Naive thymus-derived CD8-positive, alpha-beta T cell (primary cell): Measurements from ENCODE around the gene PORCN. TPM values are rescaled to one million over a fixed set of nuclear protein-coding genes. Genes with fewer than 3 reads are reported as not detected.
"Not testable (repeated sequence)": the region's sequence is repeated elsewhere in the genome, so short reads cannot be mapped to it uniquely, and the experiment has no call there.

Experiments used
- ATAC-seq, 2 donors: fragments of 150-1000 bp; cut with Tn5 transposase in 1 of 2; sonication (Bioruptor Pico), chemical (Tn5 transposase) in 1 of 2; 1 replicate in 1 of 2; 2 replicates in 1 of 2; pipeline ENCODE4 v1.10.0; 2021; ENCODE audit warnings: mild to moderate bottlenecking in 2 of 2, moderate library complexity in 2 of 2
- POLR2A ChIA-PET: fragments of 350-600 bp; sonication (Branson Sonifier 250); formaldehyde crosslinking; loops from one replicate; lab custom pipeline; 2021; ENCODE audit warnings: antibody characterized with exemption; lab: Charles Lee
- DNase-seq, 10 donors: peaks; one replicate each; pipeline versions ENCODE4 v3.0.0 to v3.0.0-alpha.2; 2020 to 2022
- H3K27ac Mint-ChIP-seq, 10 donors: one replicate each; pipeline ENCODE4 v1.8.0; 2020 to 2022; ENCODE audit warnings: mild to moderate bottlenecking in 10 of 10, mixed read lengths in 10 of 10, moderate library complexity in 4 of 10, inconsistent platforms in 1 of 10
- H3K27me3 Mint-ChIP-seq, 5 donors: one replicate each; pipeline ENCODE4 v1.8.0; 2021 to 2022; ENCODE audit warnings: mixed read lengths in 5 of 5
- H3K36me3 Mint-ChIP-seq, 3 donors: one replicate each; pipeline ENCODE4 v1.8.0; 2020 to 2022; ENCODE audit warnings: mixed read lengths in 3 of 3, mild to moderate bottlenecking in 2 of 3, inconsistent platforms in 1 of 3
- H3K4me1 Mint-ChIP-seq, 4 donors: one replicate each; pipeline ENCODE4 v1.8.0; 2021 to 2022; ENCODE audit warnings: mixed read lengths in 4 of 4
- H3K4me3 Mint-ChIP-seq, 10 donors: one replicate each; pipeline ENCODE4 v1.8.0; 2020 to 2022; ENCODE audit warnings: mild to moderate bottlenecking in 10 of 10, mixed read lengths in 10 of 10, moderate library complexity in 6 of 10, inconsistent platforms in 1 of 10
- H3K9me3 Mint-ChIP-seq, 9 donors: one replicate each; pipeline ENCODE4 v1.8.0; 2020 to 2022; ENCODE audit warnings: mixed read lengths in 9 of 9, mild to moderate bottlenecking in 3 of 9, inconsistent platforms in 1 of 9, moderate library complexity in 1 of 9
- polyA plus RNA-seq, 3 donors: library from polyadenylated mRNA; unstranded; fragments of 300-500 nt; fragmentation: Illumina TruSeq; gene quantifications; one replicate each; pipeline ENCODE4 v1.2.3, GENCODE V29; 2021
- total RNA-seq, 8 experiments: library from RNA in 2 of 8; stranded (reverse) in 2 of 8; gene quantifications; one replicate each; pipeline ENCODE4 v1.2.3 and lab custom pipeline; 2021 to 2026

Gene PORCN
- total and polyA plus RNA-seq, 5 experiments from 2014 or later: 10.4 to 18.2 (median 14.9) TPM

GRCh38 chrX:48514868-48515460 is 6.2 kb downstream of the PORCN start:
- ATAC-seq: no peak
- Mint-ChIP-seq H3K27ac (peak overlapping the region in 3 of 10 donors; percentile 14 to 66 (median 47)), H3K9me3 (no peaks in the 10 kb centered on the region), H3K36me3 (peaks cover 0 to 15% (median 2%) of the 10 kb centered on the region in 3 donors), H3K4me1 (peaks cover 12 to 35% (median 25%) of the 10 kb centered on the region in 4 donors), H3K27me3 (no peaks in the 10 kb centered on the region), H3K4me3 (no peak overlapping the region)
- DNase-seq: no peak
- POLR2A ChIA-PET: interaction anchor here (1.0 kb wide), 1 partner anchor 13 kb away, joined by 3 read pairs; no protein-coding TSS in a partner anchor

GRCh38 chrX:48515842-48516241 is 7.0 kb downstream of the PORCN start:
- H3K4me1 Mint-ChIP-seq: peaks cover 12 to 36% (median 26%) of the 10 kb centered on the region in 4 donors
- peaks cover 0 to 15% (median 2%) of the 10 kb centered on the region in 3 donors for H3K36me3 Mint-ChIP-seq
- ATAC-seq (no peak), DNase-seq (no peak)
- no peaks in the 10 kb centered on the region for H3K27me3 Mint-ChIP-seq
- H3K27ac Mint-ChIP-seq: peak overlapping the region in 2 of 10 donors; percentile 28 to 77
- H3K4me3 Mint-ChIP-seq: no peak overlapping the region
- POLR2A ChIA-PET: no interaction called here
- no peaks in the 10 kb centered on the region for H3K9me3 Mint-ChIP-seq

DNA sequence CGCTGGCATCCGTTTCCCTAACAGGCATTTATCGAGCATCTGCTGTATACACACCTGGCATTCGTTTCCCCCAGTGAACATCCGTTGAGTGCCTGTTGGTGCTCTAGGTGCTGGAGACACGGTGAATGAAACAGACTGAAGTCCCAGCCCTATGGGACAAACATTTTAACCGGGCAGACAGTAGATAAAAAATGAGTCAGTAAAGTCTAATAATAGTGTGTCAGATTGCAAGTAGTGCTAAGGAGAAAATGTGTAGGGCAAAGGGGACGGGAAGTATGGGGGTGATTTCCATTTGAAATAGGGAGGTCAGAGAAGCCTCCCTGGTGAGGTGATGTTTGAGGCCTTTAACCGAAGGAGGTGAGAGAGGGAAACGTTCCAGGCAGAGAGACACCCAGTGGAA is 7.5 kb downstream of the PORCN start:
- ATAC-seq: no peak
- POLR2A ChIA-PET: no interaction called here

GRCh38 chrX:48516987-48517386 is 8.2 kb downstream of the PORCN start:
- Mint-ChIP-seq H3K36me3 (peaks cover 0 to 15% (median 2%) of the 10 kb centered on the region in 3 donors), H3K4me1 (peaks cover 11 to 35% (median 28%) of the 10 kb centered on the region in 4 donors), H3K4me3 (no peak overlapping the region), H3K27ac (peak overlapping the region in 2 of 10 donors; percentile 24 to 77), H3K9me3 (no peaks in the 10 kb centered on the region), H3K27me3 (no peaks in the 10 kb centered on the region)
- POLR2A ChIA-PET: no interaction called here
- ATAC-seq (no peak), DNase-seq (no peak)

More for the DNA sequence above, 7.5 kb downstream of the PORCN start:
- Mint-ChIP-seq H3K9me3 (no peaks in the 10 kb centered on the region), H3K27ac (peak overlapping the region in 3 of 10 donors; percentile 22 to 77 (median 77)), H3K4me1 (peaks cover 13 to 37% (median 26%) of the 10 kb centered on the region in 4 donors), H3K4me3 (peak overlapping the region in 1 of 10 donors; percentile 31), H3K27me3 (no peaks in the 10 kb centered on the region), H3K36me3 (peaks cover 0 to 15% (median 2%) of the 10 kb centered on the region in 3 donors)
- DNase-seq: no peak

- ATAC-seq, H3K9me3 Mint-ChIP-seq, H3K4me3 Mint-ChIP-seq, H3K27me3 Mint-ChIP-seq, DNase-seq, POLR2A ChIA-PET: not testable (repeated sequence)
- Mint-ChIP-seq H3K27ac (peak overlapping the region in 7 of 10 donors; percentile 13 to 94 (median 57)), H3K4me1 (peaks cover 13 to 38% (median 31%) of the 10 kb centered on the region in 4 donors), H3K36me3 (peaks cover 0 to 18% (median 2%) of the 10 kb centered on the region in 3 donors)
These were observed 10.7 kb downstream of the PORCN start for GRCh38 chrX:48519481-48519880.

GRCh38 chrX:48520455-48520854 is 11.7 kb downstream of the PORCN start:
- Mint-ChIP-seq H3K27ac (peak overlapping the region; percentile 89 to 97 (median 94)), H3K4me3 (peak overlapping the region; percentile 76 to 92 (median 88)), H3K9me3 (peaks cover 0 to 1% (median 0%) of the 10 kb centered on the region in 9 donors), H3K4me1 (peaks cover 13 to 41% (median 33%) of the 10 kb centered on the region in 4 donors), H3K27me3 (no peaks in the 10 kb centered on the region), H3K36me3 (peaks cover 0 to 12% (median 0%) of the 10 kb centered on the region in 3 donors)
- POLR2A ChIA-PET: no interaction called here
- no peak for ATAC-seq
- DNase-seq: no peak

DNA sequence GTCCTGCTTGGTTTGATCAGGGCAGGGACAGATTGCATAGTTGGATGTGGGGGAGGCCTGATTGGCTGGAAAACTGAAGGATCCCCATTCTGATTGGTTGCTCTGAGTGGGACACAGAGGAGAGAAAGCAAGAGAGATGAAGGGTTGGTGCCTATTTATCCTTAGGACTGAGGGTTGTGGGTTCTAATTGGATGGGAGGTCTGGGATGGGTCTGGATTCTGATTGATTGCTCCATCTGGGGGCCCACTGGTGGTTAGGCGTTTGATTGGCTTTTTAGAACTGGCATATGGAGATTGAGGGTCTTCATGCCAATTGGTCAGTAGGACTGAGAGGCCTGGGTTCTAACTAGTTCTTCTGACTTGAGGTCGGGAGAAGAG is 12.2 kb downstream of the PORCN start:
- DNase-seq (no peak), ATAC-seq (no peak)
- peak overlapping the region; percentile 76 to 92 (median 88) for H3K4me3 Mint-ChIP-seq
- peaks cover 13 to 41% (median 33%) of the 10 kb centered on the region in 4 donors for H3K4me1 Mint-ChIP-seq
- peaks cover 0 to 1% (median 0%) of the 10 kb centered on the region in 9 donors for H3K9me3 Mint-ChIP-seq
- H3K27me3 Mint-ChIP-seq: no peaks in the 10 kb centered on the region
- POLR2A ChIA-PET: interaction anchor here (2.4 kb wide), 1 partner anchor 18 kb away, joined by 12 read pairs; the partner anchor contains the start of gene TBC1D25
- peaks cover 0 to 11% (median 0%) of the 10 kb centered on the region in 3 donors for H3K36me3 Mint-ChIP-seq
- H3K27ac Mint-ChIP-seq: peak overlapping the region; percentile 89 to 97 (median 94)

- Mint-ChIP-seq H3K4me3 (peak within 1 kb of the TSS; percentile 76 to 92 (median 88)), H3K27me3 (no peaks in the 10 kb centered on the region)
- peak; percentile 94 to 95 for ATAC-seq
These were observed 12.8 kb downstream of the PORCN start, which contains the start of gene EBP for GRCh38 chrX:48521353-48522243. Gene EBP (plus strand): TSS chrX:48521808. CDS start chrX:48523772, 1,964 bp downstream.

GRCh38 chrX:48522291-48522690 is 13.5 kb downstream of the PORCN start:
- Mint-ChIP-seq H3K27me3 (no peaks in the 10 kb centered on the region), H3K9me3 (peaks cover 0 to 1% (median 0%) of the 10 kb centered on the region in 9 donors), H3K4me3 (peak overlapping the region; percentile 76 to 92 (median 88)), H3K27ac (peak overlapping the region; percentile 89 to 97 (median 94)), H3K36me3 (peaks cover 0 to 22% (median 5%) of the 10 kb centered on the region in 3 donors), H3K4me1 (peaks cover 12 to 38% (median 27%) of the 10 kb centered on the region in 4 donors)
- ATAC-seq (no peak), DNase-seq (no peak)
- POLR2A ChIA-PET: interaction anchor here (0.6 to 2.4 kb wide), 8 partner anchors 17 to 869 kb away, joined by 3 to 12 read pairs (median 4); partner anchors contain the start of genes RBM3 and TBC1D25

More at GRCh38 chrX:48521353-48522243, 12.8 kb downstream of the PORCN start, which contains the start of gene EBP:
- Mint-ChIP-seq H3K9me3 (peaks cover 0 to 1% (median 0%) of the 10 kb centered on the region in 9 donors), H3K4me1 (peaks cover 13 to 39% (median 31%) of the 10 kb centered on the region in 4 donors), H3K27ac (peak within 1 kb of the TSS; percentile 89 to 97 (median 94)), H3K36me3 (peaks cover 0 to 15% (median 3%) of the 10 kb centered on the region in 3 donors)
- POLR2A ChIA-PET: interaction anchor here (0.6 to 2.4 kb wide), 8 partner anchors 17 to 868 kb away, joined by 3 to 12 read pairs (median 4); partner anchors contain the start of genes RBM3 and TBC1D25
- DNase-seq: peak; percentile 83 to 97 (median 92)

GRCh38 chrX:48523682-48524081 is 14.9 kb downstream of the PORCN start:
- H3K4me3 Mint-ChIP-seq: peak overlapping the region in 9 of 10 donors; percentile 38 to 77 (median 51)
- H3K27me3 Mint-ChIP-seq: no peaks in the 10 kb centered on the region
- no peak for DNase-seq
- no peak for ATAC-seq
- H3K36me3 Mint-ChIP-seq: peaks cover 0 to 36% (median 5%) of the 10 kb centered on the region in 3 donors
- H3K4me1 Mint-ChIP-seq: peaks cover 12 to 38% (median 27%) of the 10 kb centered on the region in 4 donors
- peaks cover 0 to 1% (median 0%) of the 10 kb centered on the region in 9 donors for H3K9me3 Mint-ChIP-seq
- POLR2A ChIA-PET: no interaction called here
- H3K27ac Mint-ChIP-seq: peak overlapping the region in 4 of 10 donors; percentile 64 to 89 (median 75)

GRCh38 chrX:48525853-48526252 is 17.1 kb downstream of the PORCN start:
- not testable (repeated sequence) for H3K27me3 Mint-ChIP-seq, DNase-seq, H3K4me3 Mint-ChIP-seq, H3K27ac Mint-ChIP-seq, ATAC-seq, H3K9me3 Mint-ChIP-seq
- Mint-ChIP-seq H3K36me3 (peaks cover 0 to 39% (median 5%) of the 10 kb centered on the region in 3 donors), H3K4me1 (peaks cover 7 to 21% (median 15%) of the 10 kb centered on the region in 4 donors)
- POLR2A ChIA-PET: interaction anchor here (1.2 kb wide), 1 partner anchor 13 kb away, joined by 3 read pairs; the partner anchor contains the start of gene TBC1D25

DNA sequence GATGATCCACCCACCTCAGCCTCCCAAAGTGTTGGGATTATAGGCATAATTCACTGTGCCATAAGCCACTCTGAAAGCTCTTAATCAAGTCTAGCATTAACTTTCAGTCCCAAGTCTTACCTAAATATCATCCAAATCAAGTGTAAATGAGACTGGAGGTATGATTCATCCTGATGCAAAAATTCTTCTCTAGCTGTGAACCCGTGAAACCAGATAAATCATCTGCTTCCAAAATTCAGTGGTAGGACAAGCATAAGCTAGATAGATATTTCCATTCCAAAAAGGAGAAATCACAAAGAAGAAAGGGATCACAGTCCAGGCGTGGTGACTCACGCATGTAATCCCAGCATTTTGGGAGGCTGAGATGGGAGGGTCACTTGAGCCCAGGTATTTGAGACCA is 21.9 kb downstream of the PORCN start:
- ATAC-seq: no peak
- POLR2A ChIA-PET: no interaction called here
- no peak for DNase-seq
- Mint-ChIP-seq H3K27ac (no peak overlapping the region), H3K9me3 (no peaks in the 10 kb centered on the region), H3K4me1 (peaks cover 0 to 15% (median 11%) of the 10 kb centered on the region in 4 donors), H3K36me3 (peaks cover 0 to 32% (median 5%) of the 10 kb centered on the region in 3 donors), H3K4me3 (no peak overlapping the region), H3K27me3 (no peaks in the 10 kb centered on the region)
